SK-N-MC (cell line): ENCODE data around the gene GSS.

Source experiments
- EZH2 ChIP-seq: fragments of 200-600 bp; sonication (generic); IDR thresholded peaks from one replicate; pipeline ENCODE4 v1.6.1; 2017; ENCODE audit warnings: antibody characterized with exemption
- FOXP2 ChIP-seq: optimal IDR thresholded peaks from 2 replicates; pipeline ENCODE3; 2011; ENCODE audit warnings: mild to moderate bottlenecking, moderate library complexity; ENCODE audit not compliant: insufficient read depth; ENCODE audit errors: extremely low read length, control extremely low read depth
- POLR2AphosphoS5 ChIP-seq: IDR thresholded peaks from 2 replicates; pipeline ENCODE4 v1.6.1; 2012; ENCODE audit warnings: mild to moderate bottlenecking, low read depth, low read length, borderline replicate concordance

GRCh38 chr20:35002426-35003210 is 47.0 kb upstream of the GSS start:
- TF ChIP-seq POLR2AphosphoS5 = no peak
- no peak for TF ChIP-seq EZH2
- no peak for TF ChIP-seq FOXP2
